Measurements from ENCODE around the gene RSPO4. TPM values are rescaled to one million over a fixed set of nuclear protein-coding genes. Genes with fewer than 3 reads are reported as not detected.

RSPO4 gene
- total and polyA plus RNA-seq, 2 donors from 2014 or later, result 0.13 to 0.45 TPM

GRCh38 chr20:924639-925038 is 77.5 kb downstream of the RSPO4 start:
- Histone ChIP-seq H3K4me1 (ENCODE audit: control insufficient read depth in 2 of 3, insufficient read depth in 2 of 3, low read depth in 1 of 3, low read length in 3 of 3) (no peaks in the 10 kb centered on the region), H3K9me3 (ENCODE audit: control insufficient read depth in 2 of 3, insufficient read depth in 1 of 3, low read length in 3 of 3) (no peaks in the 10 kb centered on the region), H3K27me3 (ENCODE audit: control insufficient read depth, insufficient read depth, low read length) (no peaks in the 10 kb centered on the region), H3K36me3 (ENCODE audit: control insufficient read depth in 2 of 3, insufficient read depth in 3 of 3, low read length in 3 of 3) (no peaks in the 10 kb centered on the region), H3K4me3 (ENCODE audit: low read length in 3 of 3) (no peak overlapping the region), H3K9ac (ENCODE audit: low read length in 3 of 3) (no peak overlapping the region), H3K27ac (ENCODE audit: low read depth in 2 of 2, low read length in 2 of 2) (no peak overlapping the region)
- intact Hi-C loops (cut with DNase I), result no loop called here
- TF ChIP-seq, protein P1, sequence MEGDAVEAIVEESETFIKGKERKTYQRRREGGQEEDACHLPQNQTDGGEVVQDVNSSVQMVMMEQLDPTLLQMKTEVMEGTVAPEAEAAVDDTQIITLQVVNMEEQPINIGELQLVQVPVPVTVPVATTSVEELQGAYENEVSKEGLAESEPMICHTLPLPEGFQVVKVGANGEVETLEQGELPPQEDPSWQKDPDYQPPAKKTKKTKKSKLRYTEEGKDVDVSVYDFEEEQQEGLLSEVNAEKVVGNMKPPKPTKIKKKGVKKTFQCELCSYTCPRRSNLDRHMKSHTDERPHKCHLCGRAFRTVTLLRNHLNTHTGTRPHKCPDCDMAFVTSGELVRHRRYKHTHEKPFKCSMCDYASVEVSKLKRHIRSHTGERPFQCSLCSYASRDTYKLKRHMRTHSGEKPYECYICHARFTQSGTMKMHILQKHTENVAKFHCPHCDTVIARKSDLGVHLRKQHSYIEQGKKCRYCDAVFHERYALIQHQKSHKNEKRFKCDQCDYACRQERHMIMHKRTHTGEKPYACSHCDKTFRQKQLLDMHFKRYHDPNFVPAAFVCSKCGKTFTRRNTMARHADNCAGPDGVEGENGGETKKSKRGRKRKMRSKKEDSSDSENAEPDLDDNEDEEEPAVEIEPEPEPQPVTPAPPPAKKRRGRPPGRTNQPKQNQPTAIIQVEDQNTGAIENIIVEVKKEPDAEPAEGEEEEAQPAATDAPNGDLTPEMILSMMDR (IDR thresholded peaks at IDR 0.05; ENCODE audit: borderline replicate concordance, extremely low read depth, insufficient read depth), result no peak
- DNase-seq (no peak), FAIRE-seq (no peak)

GRCh38 chr20:922781-923180 is 79.3 kb downstream of the RSPO4 start:
- H3K9me3 ChIP-seq (ENCODE audit: control insufficient read depth in 2 of 3, insufficient read depth in 1 of 3, low read length in 3 of 3), result no peaks in the 10 kb centered on the region
- intact Hi-C loops (cut with DNase I), result no loop called here
- no peak overlapping the region for H3K9ac ChIP-seq (ENCODE audit: low read length in 3 of 3)
- H3K4me1 ChIP-seq (ENCODE audit: control insufficient read depth in 2 of 3, insufficient read depth in 2 of 3, low read depth in 1 of 3, low read length in 3 of 3), result no peaks in the 10 kb centered on the region
- H3K27me3 ChIP-seq (ENCODE audit: control insufficient read depth, insufficient read depth, low read length), result no peaks in the 10 kb centered on the region
- DNase-seq (no peak), FAIRE-seq (no peak)
- no peak overlapping the region for H3K4me3 ChIP-seq (ENCODE audit: low read length in 3 of 3)
- no peaks in the 10 kb centered on the region for H3K36me3 ChIP-seq (ENCODE audit: control insufficient read depth in 2 of 3, insufficient read depth in 3 of 3, low read length in 3 of 3)
- H3K27ac ChIP-seq (ENCODE audit: low read depth in 2 of 2, low read length in 2 of 2), result no peak overlapping the region
- TF ChIP-seq, protein P1 (IDR thresholded peaks at IDR 0.05; ENCODE audit: borderline replicate concordance, extremely low read depth, insufficient read depth), result no peak

GRCh38 chr20:921068-921467 is 81.0 kb downstream of the RSPO4 start:
- H3K4me1 ChIP-seq (ENCODE audit: control insufficient read depth in 2 of 3, insufficient read depth in 2 of 3, low read depth in 1 of 3, low read length in 3 of 3), result no peaks in the 10 kb centered on the region
- intact Hi-C loops (cut with DNase I), result no loop called here
- H3K9ac ChIP-seq (ENCODE audit: low read length in 3 of 3), result no peak overlapping the region
- no peak for DNase-seq
- no peaks in the 10 kb centered on the region for H3K9me3 ChIP-seq (ENCODE audit: control insufficient read depth in 2 of 3, insufficient read depth in 1 of 3, low read length in 3 of 3)
- H3K27ac ChIP-seq (ENCODE audit: low read depth in 2 of 2, low read length in 2 of 2), result no peak overlapping the region
- H3K4me3 ChIP-seq (ENCODE audit: low read length in 3 of 3), result no peak overlapping the region
- H3K36me3 ChIP-seq (ENCODE audit: control insufficient read depth in 2 of 3, insufficient read depth in 3 of 3, low read length in 3 of 3), result no peaks in the 10 kb centered on the region
- H3K27me3 ChIP-seq (ENCODE audit: control insufficient read depth, insufficient read depth, low read length), result no peaks in the 10 kb centered on the region
- TF ChIP-seq, protein P1 (IDR thresholded peaks at IDR 0.05; ENCODE audit: borderline replicate concordance, extremely low read depth, insufficient read depth), result no peak
- no peak for FAIRE-seq

DNA sequence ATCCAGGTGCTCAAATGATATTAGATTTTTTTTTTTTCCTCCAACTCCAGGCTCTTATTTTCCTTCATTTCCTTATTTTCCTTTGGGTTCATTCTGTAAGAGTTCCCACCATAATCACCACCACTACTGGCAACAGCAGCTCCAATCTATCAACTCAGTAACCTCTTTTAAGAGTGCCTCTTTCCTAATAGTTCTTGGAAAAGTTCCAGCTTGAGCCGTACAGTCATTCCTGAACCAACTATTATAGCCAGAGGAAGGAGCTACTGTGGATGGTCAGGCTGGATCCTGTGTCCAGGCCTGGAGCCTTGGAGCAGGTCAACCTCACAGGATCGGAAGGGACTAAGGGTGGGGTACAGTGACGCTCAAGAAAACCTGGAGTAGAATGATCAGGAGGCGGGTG is 81.8 kb downstream of the RSPO4 start:
- TF ChIP-seq, protein P1 (IDR thresholded peaks at IDR 0.05; ENCODE audit: borderline replicate concordance, extremely low read depth, insufficient read depth), result no peak
- Histone ChIP-seq H3K4me1 (ENCODE audit: control insufficient read depth in 2 of 3, insufficient read depth in 2 of 3, low read depth in 1 of 3, low read length in 3 of 3) (no peaks in the 10 kb centered on the region), H3K4me3 (ENCODE audit: low read length in 3 of 3) (no peak overlapping the region), H3K27ac (ENCODE audit: low read depth in 2 of 2, low read length in 2 of 2) (no peak overlapping the region), H3K9me3 (ENCODE audit: control insufficient read depth in 2 of 3, insufficient read depth in 1 of 3, low read length in 3 of 3) (no peaks in the 10 kb centered on the region), H3K9ac (ENCODE audit: low read length in 3 of 3) (no peak overlapping the region), H3K27me3 (ENCODE audit: control insufficient read depth, insufficient read depth, low read length) (no peaks in the 10 kb centered on the region), H3K36me3 (ENCODE audit: control insufficient read depth in 2 of 3, insufficient read depth in 3 of 3, low read length in 3 of 3) (no peaks in the 10 kb centered on the region)
- DNase-seq (no peak), FAIRE-seq (no peak)
- intact Hi-C loops (cut with DNase I), result no loop called here

Measured in kidney (tissue), 14 donors.